Esophagus squamous epithelium (tissue), 4 donors: ENCODE results near the gene MGST2.

Experiments
- POLR2A ChIP-seq, 4 donors: fragments of 450-650 bp; IDR thresholded peaks; one replicate each; pipeline ENCODE4 v1.6.1; 2017; ENCODE audit warnings: antibody characterized with exemption in 4 of 4, mild to moderate bottlenecking in 4 of 4, moderate library complexity in 3 of 4
- TF ChIP-seq, protein P1 (sequence below), 6 experiments: fragments of 450-650 bp in 4 of 6; fragments of 200-600 bp in 2 of 6; sonication (generic) in 2 of 6; IDR thresholded peaks; one replicate each; pipeline ENCODE4 v1.5.1; 2016 to 2019; ENCODE audit warnings: antibody characterized with exemption in 6 of 6, mild to moderate bottlenecking in 4 of 6, moderate library complexity in 4 of 6

GRCh38 chr4:139668658-139669201 lies 3.1 kb downstream of the MGST2 start:
- TF ChIP-seq, protein P1, sequence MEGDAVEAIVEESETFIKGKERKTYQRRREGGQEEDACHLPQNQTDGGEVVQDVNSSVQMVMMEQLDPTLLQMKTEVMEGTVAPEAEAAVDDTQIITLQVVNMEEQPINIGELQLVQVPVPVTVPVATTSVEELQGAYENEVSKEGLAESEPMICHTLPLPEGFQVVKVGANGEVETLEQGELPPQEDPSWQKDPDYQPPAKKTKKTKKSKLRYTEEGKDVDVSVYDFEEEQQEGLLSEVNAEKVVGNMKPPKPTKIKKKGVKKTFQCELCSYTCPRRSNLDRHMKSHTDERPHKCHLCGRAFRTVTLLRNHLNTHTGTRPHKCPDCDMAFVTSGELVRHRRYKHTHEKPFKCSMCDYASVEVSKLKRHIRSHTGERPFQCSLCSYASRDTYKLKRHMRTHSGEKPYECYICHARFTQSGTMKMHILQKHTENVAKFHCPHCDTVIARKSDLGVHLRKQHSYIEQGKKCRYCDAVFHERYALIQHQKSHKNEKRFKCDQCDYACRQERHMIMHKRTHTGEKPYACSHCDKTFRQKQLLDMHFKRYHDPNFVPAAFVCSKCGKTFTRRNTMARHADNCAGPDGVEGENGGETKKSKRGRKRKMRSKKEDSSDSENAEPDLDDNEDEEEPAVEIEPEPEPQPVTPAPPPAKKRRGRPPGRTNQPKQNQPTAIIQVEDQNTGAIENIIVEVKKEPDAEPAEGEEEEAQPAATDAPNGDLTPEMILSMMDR (IDR thresholded peaks at IDR 0.05), result no peak
- TF ChIP-seq POLR2A (IDR thresholded peaks at IDR 0.05), result no peak
